GM19438 (cell line): ENCODE data around the gene ACBD6.

Experiments
- ATAC-seq: cut with Tn5 transposase; IDR thresholded peaks from one replicate; pipeline ENCODE4 v1.9.1; 2021; ENCODE audit warnings: low read depth; ENCODE audit not compliant: unreplicated experiment

Gene ACBD6

DNA sequence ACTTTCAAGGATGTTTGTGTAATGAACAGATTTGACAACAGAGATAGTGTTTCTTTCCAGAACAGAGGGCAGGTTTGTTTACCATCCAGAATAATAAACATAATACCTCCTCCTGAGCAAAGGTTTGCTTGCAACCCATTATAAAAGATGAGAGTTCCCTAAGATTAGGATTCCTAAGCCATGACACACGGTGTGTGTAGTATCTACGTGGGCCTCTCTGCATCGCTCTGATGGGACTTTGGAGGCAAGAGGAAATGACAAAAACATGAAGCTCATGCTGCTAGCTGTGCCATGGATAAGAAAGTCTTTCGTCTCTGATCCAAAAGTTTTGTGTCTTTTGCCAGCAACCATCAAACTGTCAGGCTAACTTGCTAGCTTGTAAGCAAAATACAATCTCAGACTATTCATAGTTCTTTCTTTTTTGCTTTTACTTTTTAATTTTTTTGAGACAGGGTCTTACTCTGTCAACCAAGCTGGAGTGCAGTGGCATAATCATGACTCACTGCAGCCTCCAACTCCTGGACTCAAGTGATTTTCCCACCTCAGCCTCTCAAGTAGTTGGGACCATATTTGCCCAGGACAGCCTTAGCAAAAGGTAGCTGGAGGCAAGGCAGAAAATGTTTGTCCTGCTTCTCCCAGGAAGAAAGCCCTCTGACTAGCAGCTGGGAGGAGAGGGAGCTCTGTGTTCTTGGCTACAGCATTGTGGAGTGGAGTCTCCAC, 191.2 kb downstream of the ACBD6 start:
- no peak for ATAC-seq

DNA sequence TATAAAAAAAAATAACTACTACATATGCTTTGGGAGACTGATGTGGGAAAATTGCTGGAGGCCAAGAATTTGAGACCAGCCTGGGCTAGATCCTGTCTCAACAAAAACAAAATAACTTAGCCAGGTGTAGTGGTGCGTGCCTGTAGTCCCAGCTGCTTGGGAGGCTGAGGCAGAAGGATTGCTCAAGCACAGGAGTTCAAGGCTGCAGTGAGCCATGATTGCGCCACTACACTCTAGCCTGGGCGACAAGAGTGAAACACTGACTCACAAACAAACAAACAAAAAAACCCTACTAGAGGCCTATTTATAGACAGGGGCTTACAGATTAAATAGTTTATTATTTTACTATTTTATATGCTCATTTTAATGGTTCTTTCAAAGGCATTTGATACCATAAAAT, 192.3 kb downstream of the ACBD6 start:
- no peak for ATAC-seq

DNA sequence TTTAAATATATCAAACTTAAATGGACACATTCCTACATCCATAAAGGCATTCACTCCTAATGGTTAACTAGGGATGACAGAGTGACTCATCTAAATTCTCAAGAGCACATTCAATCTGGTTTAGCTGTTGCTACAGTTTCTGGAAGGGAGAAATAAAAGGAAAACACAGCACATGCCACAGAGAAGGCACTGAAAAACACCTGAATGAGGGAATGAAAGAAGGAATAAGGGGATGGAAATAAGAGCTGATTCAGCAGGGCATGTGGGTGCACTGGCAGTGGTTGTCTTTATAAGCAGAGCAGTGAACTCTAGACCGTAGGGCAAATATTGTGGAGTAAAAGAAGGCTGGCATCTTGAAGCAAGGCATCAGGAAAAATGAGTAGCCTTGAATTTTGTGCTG, 193.0 kb downstream of the ACBD6 start:
- no peak for ATAC-seq

DNA sequence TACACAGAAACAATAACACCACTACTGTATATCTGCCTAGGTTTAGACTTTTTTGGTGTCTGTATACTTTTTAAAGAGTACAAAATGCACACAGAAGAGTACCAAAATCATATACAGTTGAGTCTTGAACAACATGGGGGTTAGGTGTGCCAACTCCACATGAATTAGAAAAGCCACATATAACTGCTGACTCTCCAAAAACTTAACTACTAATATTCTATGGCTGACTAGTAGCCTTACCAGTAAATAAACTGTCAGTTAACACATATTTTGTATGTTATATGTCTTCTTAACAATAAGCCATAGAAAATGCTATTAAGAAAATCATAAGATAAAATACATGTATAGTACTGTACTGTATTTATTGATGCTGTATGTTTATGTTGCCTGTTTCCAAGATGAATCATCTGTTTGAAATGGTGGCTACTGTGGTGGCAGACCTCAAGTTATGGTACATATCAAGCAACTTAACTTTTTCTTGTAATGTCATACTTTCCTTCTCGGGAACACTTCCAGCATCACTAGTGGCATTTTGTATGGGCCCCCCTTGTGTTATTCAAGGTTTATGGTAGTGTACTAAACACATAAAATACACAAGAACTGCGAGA, 201.1 kb downstream of the ACBD6 start:
- ATAC-seq, result no peak

DNA sequence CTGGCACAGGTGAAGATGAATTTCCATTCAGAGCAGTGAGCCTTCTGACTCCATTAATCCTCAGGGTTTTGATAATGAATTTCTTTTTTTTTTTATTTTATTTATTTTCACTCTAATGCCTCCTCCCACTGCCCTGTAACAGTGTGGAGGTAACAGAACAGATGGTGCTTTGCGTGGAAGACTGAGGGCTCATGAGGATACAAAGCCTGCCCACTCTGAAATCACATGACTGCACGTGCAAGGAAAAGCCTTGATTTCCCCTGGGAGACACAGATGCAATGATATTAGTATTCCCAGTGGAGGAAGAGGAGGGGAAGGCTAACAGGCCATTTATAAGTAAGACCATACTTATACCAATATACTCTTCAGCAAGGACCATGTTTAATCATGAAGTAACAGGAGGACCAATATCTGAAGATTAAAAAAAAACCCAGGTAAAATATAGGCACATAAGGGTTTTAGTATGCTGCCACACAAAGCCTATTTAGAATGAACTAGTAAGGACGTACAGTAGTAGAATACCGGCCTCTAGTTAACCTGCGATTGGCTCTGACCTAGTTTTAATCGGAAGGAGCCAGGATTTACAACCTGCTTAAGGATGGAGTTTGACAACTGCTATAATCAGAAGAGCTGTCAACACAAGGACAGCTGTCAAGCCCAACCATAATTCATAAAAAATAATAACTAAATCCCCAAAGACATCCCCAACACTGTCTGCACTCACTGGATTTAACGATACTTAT, 202.7 kb downstream of the ACBD6 start:
- no peak for ATAC-seq

DNA sequence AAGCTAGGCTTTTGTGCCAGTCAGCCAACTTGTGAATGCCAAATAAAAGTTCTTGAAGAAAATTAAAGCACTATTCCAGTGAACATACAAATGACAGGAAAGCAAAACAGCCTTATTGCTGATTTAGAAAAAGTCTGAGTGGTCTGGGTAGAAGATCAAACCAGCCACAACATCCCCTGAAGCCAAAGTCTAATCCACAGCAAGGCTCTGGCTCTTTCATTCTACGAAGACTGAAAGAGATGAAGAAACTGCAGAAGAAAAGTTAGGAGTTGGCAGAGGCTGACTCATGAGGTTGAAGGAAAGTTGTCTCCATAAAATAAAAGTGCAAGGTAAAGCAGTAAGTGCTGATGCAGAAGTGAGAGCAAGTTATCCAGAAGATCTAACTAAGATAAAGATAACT, 206.4 kb downstream of the ACBD6 start:
- no peak for ATAC-seq

DNA sequence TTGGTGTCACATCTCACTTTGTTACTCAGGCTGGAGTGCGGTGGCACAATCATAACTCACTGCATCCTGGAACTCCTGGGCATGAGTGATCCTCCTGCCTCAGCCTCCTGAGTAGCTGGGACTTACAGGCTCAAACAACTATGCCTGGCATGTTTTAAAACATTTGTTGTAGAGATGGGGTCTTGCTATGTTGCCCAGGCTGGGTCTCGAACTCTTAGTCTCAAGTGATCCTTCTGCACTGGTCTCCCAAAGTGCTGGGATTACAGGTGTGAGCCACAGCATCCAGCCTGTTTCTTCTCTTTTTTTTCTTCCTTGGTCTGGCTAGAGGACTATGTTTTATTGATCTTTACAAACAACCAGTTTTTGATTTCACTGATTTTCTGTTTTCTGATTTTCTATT, 207.7 kb downstream of the ACBD6 start:
- no peak for ATAC-seq

DNA sequence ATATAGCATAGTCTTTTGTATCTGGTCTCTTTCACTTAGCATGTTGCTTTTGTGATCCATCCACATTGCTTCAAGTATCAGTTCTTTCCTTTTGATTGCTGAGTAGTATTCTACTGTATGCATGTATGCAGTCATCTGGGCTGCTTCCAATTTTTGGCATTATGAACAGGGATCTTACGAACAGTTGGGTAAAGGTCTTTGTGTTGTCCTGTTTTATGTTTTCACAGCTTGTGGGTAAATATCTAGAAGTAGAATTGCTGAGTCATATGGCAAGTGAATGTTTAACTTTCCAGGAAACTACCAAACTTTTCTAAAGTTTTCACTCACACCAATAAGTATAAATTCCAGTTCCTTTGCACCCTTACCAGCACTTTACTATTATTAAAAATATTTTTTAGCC, 211.4 kb downstream of the ACBD6 start:
- no peak for ATAC-seq

DNA sequence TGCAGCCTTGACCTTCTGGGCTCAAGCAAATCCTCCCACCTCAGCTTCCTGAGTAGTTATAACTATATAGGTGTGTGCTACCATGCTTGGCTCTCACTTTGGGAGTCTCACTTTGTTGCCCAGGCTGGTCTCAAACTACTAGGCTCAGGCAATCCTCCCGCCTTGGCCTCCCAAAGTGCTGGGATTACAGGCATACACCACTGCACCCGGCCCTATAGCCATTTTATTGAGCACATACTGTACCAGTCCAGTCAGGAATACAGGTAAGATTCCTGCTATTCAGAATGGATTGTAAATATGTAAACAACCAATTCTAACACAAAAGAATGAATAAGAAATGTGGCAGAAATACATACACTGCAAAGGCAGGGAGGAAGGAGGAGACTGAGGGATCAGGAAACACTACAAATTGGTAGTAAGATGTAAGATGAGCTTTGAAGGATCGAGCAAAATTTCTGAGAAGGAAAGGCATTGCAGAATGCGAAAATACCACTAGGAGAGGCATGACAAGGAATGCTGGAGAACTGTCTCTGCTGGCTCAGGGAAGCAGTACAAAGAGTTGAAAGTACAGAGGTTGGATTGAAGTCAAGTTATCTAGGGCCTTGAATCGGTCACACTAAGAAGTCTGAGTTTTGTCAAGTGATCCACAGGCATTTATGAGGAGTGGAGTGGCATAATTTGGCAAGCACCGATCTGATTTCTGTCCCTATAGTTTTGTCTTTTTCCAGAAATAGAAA, 211.9 kb downstream of the ACBD6 start:
- ATAC-seq, result no peak

DNA sequence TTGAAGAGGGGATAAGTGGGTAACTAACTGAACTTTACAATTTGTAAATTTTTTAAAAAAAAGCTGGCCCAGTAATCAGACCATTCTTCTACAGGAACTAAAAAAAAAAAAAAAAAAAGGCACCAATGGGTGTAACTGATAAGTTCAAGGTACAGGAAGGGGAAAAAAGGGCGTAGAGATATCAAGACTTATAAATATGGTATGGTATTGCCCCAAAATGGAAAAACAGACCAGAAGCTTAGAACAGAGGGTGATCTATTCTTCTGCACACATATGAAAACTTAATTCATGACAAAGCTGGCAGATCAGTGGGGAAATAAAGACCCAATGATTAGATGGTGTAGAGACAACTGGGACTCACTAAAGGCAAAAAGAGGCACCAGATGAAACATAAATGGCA, 213.4 kb downstream of the ACBD6 start:
- no peak for ATAC-seq

DNA sequence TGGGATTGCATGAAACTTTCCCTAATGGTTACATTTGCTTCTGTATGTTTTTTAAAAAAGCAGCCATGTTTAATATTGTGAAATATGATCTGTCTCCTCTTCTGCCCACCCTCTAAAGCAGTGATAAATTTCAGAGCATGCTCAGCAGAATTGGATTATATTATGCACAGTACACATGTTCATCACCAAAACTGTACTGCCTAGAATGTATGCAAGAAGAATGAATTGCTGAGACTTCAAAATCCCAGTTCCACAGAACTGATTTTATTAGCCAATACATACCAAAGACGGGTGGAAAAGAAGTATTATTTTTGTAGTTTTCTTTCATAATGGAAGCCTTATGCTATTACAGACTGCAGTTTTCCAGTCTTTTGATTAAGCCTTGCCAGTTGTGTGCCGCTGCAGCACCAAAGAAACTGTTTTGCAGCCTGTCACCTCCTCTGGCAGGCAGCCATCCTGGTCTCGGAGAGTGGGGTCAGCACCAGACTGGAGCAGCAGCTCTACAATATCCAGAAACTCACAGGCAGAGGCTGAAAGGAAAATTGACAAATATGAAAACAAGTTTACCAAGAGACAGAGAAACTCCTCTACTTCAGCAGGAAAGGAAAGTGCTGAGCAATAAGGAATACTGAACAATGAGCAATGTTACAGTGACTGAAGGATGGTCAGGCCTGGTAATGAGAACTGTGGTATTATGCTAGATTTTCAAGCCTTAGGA, 214.2 kb downstream of the ACBD6 start:
- ATAC-seq, result no peak

DNA sequence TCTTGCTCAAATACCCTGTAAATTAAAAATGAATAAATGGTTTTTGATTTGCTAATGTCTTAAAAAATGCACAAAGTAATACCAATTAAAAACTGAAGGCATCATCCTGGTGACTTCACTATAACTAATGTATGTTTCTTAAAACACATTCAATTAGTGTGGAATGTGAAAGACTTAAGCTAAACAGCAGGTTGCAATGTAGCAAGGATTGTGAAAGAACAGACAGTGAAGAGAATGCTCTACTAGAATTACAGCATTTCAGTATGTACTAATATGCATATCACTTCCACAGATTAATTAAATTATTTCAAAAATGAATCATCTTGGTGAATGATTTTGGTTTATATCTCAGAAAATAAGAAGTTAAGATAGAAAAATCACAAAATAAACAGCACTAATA, 216.0 kb downstream of the ACBD6 start:
- ATAC-seq, result no peak

DNA sequence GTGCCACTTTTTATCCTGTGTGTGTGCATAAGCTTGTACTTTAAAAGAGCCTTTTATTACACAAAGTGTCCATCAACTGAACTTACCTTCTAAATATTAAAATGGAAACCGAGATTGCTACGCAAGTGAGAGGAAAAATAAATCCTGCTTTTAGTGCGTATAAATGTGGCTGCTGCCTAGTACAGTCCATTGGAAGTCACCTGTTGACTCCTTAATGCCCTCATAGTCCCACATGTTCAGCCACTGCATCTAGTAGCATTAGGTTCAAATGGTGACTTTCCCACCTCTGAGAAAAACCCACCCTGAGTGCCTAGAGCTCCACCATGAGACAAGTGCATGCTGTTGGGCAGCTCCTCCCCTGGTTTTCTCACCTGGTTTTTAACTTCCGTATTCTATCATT, 219.3 kb downstream of the ACBD6 start:
- ATAC-seq, result no peak

DNA sequence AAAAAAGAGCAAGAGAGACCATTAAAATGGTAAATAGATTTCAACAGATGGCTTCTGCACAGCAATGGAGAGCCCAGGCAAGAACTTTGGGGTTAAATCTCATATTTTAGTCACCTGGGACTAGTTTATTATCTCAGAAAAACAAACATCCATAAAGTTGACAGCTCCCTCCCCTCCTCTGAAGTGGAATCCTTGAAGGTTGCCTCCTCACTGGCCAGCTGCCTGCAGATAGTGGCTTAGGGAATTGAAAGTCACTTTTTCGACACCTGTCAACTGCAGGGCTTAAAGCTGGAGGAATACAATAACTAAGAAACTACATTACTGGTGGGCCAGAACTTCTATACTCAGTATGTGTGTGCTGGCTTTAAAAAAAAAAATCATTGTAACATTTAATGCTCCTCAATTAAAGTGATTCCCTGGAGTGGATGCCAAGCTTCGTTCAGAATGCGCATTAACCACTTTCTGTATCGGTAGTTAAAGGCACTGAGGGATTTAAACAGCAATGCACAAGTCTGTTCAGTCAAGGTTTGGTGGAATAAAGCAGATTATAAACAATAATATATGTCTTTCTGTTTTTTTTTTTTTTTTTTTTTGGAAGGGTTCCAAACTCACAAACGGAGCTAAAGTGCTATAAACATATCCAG, 219.9 kb downstream of the ACBD6 start:
- ATAC-seq, result no peak

DNA sequence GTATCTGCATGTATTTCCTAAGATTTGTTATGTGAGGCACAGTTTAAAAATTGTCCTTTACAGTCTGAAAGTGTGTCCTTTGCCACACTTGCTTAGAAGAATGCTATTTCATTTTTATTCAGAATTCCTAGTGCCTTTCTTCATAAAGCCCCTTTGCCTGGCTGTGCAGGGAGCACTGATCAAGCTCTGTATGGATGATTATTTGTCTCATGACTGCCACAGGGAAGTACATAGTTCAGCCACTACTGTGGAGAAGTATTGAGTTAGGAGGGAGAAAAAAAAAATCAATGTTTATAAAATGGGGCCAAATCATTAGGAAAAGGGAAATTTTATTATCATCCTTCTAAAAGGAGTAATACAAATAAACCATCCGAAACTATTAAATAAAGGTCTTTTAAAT, 220.9 kb downstream of the ACBD6 start:
- no peak for ATAC-seq

DNA sequence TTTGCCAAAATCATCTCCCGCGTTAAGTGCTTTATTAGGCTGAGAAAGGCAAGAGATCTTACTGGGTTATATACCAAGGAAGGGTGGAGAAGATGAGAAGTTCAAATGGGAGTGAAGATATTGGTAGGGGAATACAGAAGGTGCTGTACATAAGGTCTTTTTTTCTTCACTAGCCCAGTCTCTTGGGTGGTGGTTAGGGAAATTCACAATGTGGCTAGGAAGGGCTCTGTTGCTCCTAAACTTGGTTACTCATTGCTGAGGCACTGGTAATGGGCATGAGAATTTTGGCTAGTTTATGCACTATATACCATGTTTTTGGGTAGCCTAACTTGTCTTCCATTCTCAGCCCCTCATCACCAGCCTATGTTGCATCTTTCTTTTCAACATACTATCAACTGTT, 221.8 kb downstream of the ACBD6 start:
- ATAC-seq, result no peak

DNA sequence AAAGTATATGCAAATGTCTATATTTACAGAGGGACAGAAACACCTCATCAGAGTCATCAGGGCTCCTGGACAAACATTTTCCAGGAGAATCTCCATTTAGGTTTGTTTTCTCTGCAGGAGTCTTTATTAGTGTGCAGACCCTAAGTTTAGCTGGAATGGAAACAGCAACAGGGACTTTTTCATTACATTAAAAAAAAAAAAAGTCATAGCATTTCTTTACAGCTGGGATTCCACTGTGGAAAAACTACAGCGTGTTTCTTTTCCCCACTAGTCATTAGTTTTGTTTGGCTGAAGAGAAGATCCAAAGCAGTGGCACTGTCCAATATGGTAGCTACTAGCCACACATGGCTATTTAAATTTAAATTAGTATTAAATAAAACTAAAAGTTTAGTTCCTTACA, 222.7 kb downstream of the ACBD6 start:
- no peak for ATAC-seq

DNA sequence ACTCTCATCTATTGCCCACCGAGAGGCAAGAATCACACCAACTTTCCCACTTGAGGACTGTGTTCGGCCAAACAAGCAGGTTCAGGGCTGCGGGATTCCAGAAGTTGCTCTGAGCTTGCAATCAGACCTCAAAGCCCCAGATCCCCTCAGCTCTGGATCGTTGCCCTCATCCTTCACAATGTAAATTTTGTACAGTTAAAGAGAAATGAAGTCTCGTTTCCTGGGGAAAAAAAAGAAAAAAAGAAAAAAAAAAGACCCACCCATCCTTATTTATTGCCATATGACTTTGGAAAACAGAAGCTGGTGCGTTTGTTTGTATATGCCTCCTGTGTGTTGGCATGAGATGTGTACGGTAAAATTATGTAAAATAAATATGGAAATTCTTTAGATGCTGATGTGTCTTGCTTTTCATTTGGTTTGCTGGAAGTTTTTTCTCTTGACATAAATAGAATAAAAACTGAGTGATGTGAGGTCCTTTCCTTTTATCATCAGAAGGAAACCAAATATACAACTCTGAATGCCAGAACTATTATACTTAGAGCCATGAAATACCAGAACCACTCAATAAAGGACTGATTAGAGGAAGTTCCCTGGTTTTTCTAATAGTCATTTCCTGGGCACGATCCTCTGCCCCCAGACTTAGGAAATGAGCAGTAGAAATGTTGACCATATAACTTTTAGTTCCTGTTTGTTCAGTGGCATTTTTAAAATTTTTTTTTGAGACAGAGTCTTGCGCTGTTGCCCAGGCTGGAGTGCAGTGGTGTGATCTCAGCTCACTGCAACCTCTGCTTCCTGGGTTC, 223.6 kb downstream of the ACBD6 start:
- no peak for ATAC-seq

DNA sequence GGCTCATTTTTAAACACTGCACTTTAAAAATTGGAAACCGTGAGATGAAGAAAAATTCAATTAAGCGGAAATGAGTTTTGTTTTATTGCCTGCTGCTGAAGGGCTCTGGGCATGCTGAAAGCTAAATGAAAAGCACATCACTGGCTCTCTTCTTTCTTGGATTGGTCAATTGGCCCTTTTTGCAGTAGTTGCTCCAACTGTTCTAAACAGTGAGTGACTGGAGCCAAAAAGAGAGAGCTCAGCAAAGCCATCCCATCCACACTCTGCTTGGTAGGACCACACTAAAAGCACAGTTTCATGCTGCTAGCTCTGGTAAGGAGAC, 224.2 kb downstream of the ACBD6 start:
- ATAC-seq, result no peak
